Neural progenitor cell (in vitro differentiated cells): ENCODE measurements around the gene P2RY12.

Experiments used
- EZH2 ChIP-seq: fragments of 200-600 bp; sonication (generic); IDR thresholded peaks from 2 replicates; pipeline ENCODE4 v1.6.1; 2017; ENCODE audit warnings: antibody characterized with exemption, mild to moderate bottlenecking, moderate library complexity
- TF ChIP-seq, protein P1 (sequence below): fragments of 200-600 bp; sonication (generic); IDR thresholded peaks from 2 replicates; pipeline ENCODE4 v1.5.1; 2017; ENCODE audit warnings: antibody characterized with exemption, mild to moderate bottlenecking

DNA sequence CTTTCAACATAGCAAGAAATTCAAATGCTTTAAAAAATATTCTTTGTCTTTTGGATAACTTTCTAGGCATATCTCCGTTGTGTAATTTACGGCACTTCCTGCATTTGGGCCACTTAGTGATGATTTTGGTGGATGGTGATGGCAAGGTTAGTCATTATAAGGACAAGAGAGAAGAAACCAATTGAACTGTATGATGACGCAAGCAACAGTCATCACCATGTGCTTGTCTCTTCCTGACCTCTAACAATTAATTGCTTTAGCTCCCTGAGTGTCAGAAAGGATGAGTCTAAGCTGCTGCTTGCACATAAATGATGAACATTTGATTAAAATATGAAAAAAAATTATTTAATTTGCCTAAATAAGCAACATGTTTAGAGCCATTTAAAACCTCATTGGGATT lies 11.3 kb upstream of the P2RY12 start:
- TF ChIP-seq, protein P1, sequence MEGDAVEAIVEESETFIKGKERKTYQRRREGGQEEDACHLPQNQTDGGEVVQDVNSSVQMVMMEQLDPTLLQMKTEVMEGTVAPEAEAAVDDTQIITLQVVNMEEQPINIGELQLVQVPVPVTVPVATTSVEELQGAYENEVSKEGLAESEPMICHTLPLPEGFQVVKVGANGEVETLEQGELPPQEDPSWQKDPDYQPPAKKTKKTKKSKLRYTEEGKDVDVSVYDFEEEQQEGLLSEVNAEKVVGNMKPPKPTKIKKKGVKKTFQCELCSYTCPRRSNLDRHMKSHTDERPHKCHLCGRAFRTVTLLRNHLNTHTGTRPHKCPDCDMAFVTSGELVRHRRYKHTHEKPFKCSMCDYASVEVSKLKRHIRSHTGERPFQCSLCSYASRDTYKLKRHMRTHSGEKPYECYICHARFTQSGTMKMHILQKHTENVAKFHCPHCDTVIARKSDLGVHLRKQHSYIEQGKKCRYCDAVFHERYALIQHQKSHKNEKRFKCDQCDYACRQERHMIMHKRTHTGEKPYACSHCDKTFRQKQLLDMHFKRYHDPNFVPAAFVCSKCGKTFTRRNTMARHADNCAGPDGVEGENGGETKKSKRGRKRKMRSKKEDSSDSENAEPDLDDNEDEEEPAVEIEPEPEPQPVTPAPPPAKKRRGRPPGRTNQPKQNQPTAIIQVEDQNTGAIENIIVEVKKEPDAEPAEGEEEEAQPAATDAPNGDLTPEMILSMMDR = no peak
- no peak for TF ChIP-seq EZH2
